ENCODE data around the gene GNAZ. TPM values are rescaled to one million over a fixed set of nuclear protein-coding genes. Genes with fewer than 3 reads are reported as not detected.

Gene GNAZ
- total and polyA plus RNA-seq, 2 donors (not counting 1 experiment from before 2014, with no cell fraction given) = 2.8 to 9.1 TPM

DNA sequence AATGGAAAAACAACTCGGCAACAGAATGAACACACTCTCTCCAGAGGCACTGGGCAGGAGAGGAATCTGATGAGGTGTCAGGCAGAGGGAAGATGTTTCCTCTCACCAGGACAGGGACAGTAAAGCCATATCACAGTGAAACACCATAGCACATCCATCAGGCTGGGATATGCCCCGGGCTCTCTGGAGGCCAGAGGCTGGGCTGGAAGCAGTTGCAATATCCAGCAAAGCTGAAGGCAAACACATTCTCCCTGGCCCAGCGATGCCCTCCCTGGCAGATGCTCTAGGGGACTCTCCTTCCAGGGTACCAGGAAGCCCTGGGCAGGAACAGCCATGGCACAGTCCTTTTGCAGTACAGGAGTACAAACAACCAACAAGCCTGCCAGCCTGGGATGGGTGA is 60.4 kb downstream of the GNAZ start:
- DNase-seq (no peak), ATAC-seq (ENCODE audit: low read depth) (no peak)
- no peak overlapping the region for H3K9ac ChIP-seq (ENCODE audit: low read length)
- WGBS (ENCODE audit: insufficient coverage) = 76% methylated on average over 2 of the region's 3 CpGs
- POLR2A ChIA-PET = no interaction called here
- H3K27me3 Mint-ChIP-seq = no peaks in the 10 kb centered on the region
- no peaks in the 10 kb centered on the region for H3K4me1 ChIP-seq (ENCODE audit: control insufficient read depth in 2 of 2, insufficient read depth in 2 of 2, low read length in 2 of 2)
- H3K79me2 ChIP-seq (ENCODE audit: control insufficient read depth, insufficient read depth, low read length) = no peaks in the 10 kb centered on the region
- no peak overlapping the region for H3K27ac ChIP-seq (ENCODE audit: low read length in 2 of 2)
- CTCF ChIA-PET = interaction anchor here (1.0 to 17.0 kb wide), 7 partner anchors 42 to 320 kb away, joined by 3 to 556 read pairs (median 3); no protein-coding TSS in a partner anchor
- no peak for TF ChIP-seq EZH2 (IDR thresholded peaks at IDR 0.05; ENCODE audit: borderline replicate concordance, insufficient read depth, low read depth, low read length, poor library complexity, severe bottlenecking)
- TF ChIP-seq, protein P1, sequence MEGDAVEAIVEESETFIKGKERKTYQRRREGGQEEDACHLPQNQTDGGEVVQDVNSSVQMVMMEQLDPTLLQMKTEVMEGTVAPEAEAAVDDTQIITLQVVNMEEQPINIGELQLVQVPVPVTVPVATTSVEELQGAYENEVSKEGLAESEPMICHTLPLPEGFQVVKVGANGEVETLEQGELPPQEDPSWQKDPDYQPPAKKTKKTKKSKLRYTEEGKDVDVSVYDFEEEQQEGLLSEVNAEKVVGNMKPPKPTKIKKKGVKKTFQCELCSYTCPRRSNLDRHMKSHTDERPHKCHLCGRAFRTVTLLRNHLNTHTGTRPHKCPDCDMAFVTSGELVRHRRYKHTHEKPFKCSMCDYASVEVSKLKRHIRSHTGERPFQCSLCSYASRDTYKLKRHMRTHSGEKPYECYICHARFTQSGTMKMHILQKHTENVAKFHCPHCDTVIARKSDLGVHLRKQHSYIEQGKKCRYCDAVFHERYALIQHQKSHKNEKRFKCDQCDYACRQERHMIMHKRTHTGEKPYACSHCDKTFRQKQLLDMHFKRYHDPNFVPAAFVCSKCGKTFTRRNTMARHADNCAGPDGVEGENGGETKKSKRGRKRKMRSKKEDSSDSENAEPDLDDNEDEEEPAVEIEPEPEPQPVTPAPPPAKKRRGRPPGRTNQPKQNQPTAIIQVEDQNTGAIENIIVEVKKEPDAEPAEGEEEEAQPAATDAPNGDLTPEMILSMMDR (IDR thresholded peaks at IDR 0.05) = no peak
- no peaks in the 10 kb centered on the region for H3K27me3 ChIP-seq (replicated peaks in 1 of 4; ENCODE audit: control extremely low read depth in 1 of 4, control insufficient read depth in 3 of 4, insufficient read depth in 4 of 4, low read length in 3 of 4)
- H3K27ac Mint-ChIP-seq = peak overlapping the region; percentile 26
- H3K4me3 ChIP-seq (ENCODE audit: control extremely low read depth in 1 of 5, extremely low read depth in 1 of 5, insufficient read depth in 1 of 5, low read depth in 2 of 5, low read length in 4 of 5) = no peak overlapping the region
- H3K4me1 Mint-ChIP-seq = peaks cover 4% of the 10 kb centered on the region
- no peaks in the 10 kb centered on the region for H3K36me3 ChIP-seq (replicated peaks in 1 of 2; ENCODE audit: control extremely low read depth in 1 of 2, control insufficient read depth in 1 of 2, extremely low read depth in 1 of 2, insufficient read depth in 2 of 2, low read length in 1 of 2)
- no peaks in the 10 kb centered on the region for H3K9me3 ChIP-seq (ENCODE audit: control extremely low read depth in 1 of 3, control insufficient read depth in 2 of 3, insufficient read depth in 1 of 3, low read length in 2 of 3)
- H3K4me2 ChIP-seq (replicated peaks; ENCODE audit: low read depth, low read length, poor library complexity, severe bottlenecking) = no peak overlapping the region
- no peaks in the 10 kb centered on the region for H3K9me3 Mint-ChIP-seq (ENCODE audit: insufficient read depth)
- H3K4me3 Mint-ChIP-seq = no peak overlapping the region
- H2AFZ ChIP-seq (ENCODE audit: insufficient read depth, low read depth, low read length, poor library complexity, severe bottlenecking) = no peak overlapping the region
- intact Hi-C loops (cut with micrococcal nuclease) = loop anchor here (10.0 kb wide), 1 partner anchor 76 kb away; no protein-coding TSS in a partner anchor
- H4K20me1 ChIP-seq (ENCODE audit: control insufficient read depth, insufficient read depth, low read length, poor library complexity, severe bottlenecking) = no peaks in the 10 kb centered on the region

DNA sequence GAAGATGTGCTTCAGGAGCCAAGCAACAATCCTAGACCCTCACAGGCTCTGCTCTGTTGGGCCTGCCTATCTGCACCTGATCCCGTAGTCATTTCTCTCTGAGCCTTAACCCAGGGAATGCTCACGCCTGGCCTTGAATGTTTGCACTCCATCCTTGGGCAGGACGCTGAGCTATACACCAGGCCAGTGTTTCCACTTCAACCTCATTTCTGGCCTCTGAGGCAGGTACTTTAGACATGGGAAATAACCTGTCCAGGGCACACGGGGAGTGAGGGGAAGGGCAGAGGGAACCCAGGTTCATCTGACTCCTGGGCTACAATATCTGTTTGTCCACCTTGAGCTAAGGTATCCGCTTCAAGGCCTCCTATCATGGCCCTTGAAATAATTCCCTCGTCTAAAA is 61.6 kb downstream of the GNAZ start:
- no peak overlapping the region for H2AFZ ChIP-seq (ENCODE audit: insufficient read depth, low read depth, low read length, poor library complexity, severe bottlenecking)
- no peaks in the 10 kb centered on the region for H3K27me3 ChIP-seq (replicated peaks in 1 of 4; ENCODE audit: control extremely low read depth in 1 of 4, control insufficient read depth in 3 of 4, insufficient read depth in 4 of 4, low read length in 3 of 4)
- no peak overlapping the region for H3K4me3 ChIP-seq (ENCODE audit: control extremely low read depth in 1 of 5, extremely low read depth in 1 of 5, insufficient read depth in 1 of 5, low read depth in 2 of 5, low read length in 4 of 5)
- H3K4me3 Mint-ChIP-seq = no peak overlapping the region
- no peaks in the 10 kb centered on the region for H3K36me3 ChIP-seq (replicated peaks in 1 of 2; ENCODE audit: control extremely low read depth in 1 of 2, control insufficient read depth in 1 of 2, extremely low read depth in 1 of 2, insufficient read depth in 2 of 2, low read length in 1 of 2)
- no peaks in the 10 kb centered on the region for H3K79me2 ChIP-seq (ENCODE audit: control insufficient read depth, insufficient read depth, low read length)
- no peaks in the 10 kb centered on the region for H4K20me1 ChIP-seq (ENCODE audit: control insufficient read depth, insufficient read depth, low read length, poor library complexity, severe bottlenecking)
- DNase-seq = no peak
- H3K27ac Mint-ChIP-seq = no peak overlapping the region
- 94% methylated on average over 6 of the region's 6 CpGs for WGBS (ENCODE audit: insufficient coverage)
- peaks cover 9 to 11% of the 10 kb centered on the region in 2 donors for H3K4me1 ChIP-seq (ENCODE audit: control insufficient read depth in 2 of 2, insufficient read depth in 2 of 2, low read length in 2 of 2)
- POLR2A ChIA-PET = no interaction called here
- no peak overlapping the region for H3K9ac ChIP-seq (ENCODE audit: low read length)
- intact Hi-C loops (cut with micrococcal nuclease) = loop anchor here (10.0 kb wide), 1 partner anchor 77 kb away; no protein-coding TSS in a partner anchor
- peaks cover 14% of the 10 kb centered on the region for H3K4me1 Mint-ChIP-seq
- ATAC-seq (ENCODE audit: low read depth) = no peak
- H3K9me3 Mint-ChIP-seq (ENCODE audit: insufficient read depth) = no peaks in the 10 kb centered on the region
- CTCF ChIA-PET = interaction anchor here (1.1 to 17.0 kb wide), 8 partner anchors 32 to 254 kb away, joined by 3 to 556 read pairs (median 3); no protein-coding TSS in a partner anchor
- H3K27ac ChIP-seq (ENCODE audit: low read length in 2 of 2) = no peak overlapping the region
- no peak overlapping the region for H3K4me2 ChIP-seq (replicated peaks; ENCODE audit: low read depth, low read length, poor library complexity, severe bottlenecking)
- no peak for TF ChIP-seq EZH2 (IDR thresholded peaks at IDR 0.05; ENCODE audit: borderline replicate concordance, insufficient read depth, low read depth, low read length, poor library complexity, severe bottlenecking)
- TF ChIP-seq, protein P1 (IDR thresholded peaks at IDR 0.05) = no peak
- H3K27me3 Mint-ChIP-seq = no peaks in the 10 kb centered on the region
- no peaks in the 10 kb centered on the region for H3K9me3 ChIP-seq (ENCODE audit: control extremely low read depth in 1 of 3, control insufficient read depth in 2 of 3, insufficient read depth in 1 of 3, low read length in 2 of 3)

Data from B cell (primary cell).